OCI-LY1 (cell line): ENCODE measurements around the gene B4GALT7.

Experiments used
- CTCF ChIP-seq: fragments of 200-600 bp; sonication (generic), shearing (Covaris generic); IDR thresholded peaks from 2 replicates; pipeline ENCODE4 v1.5.1; 2017; ENCODE audit warnings: mild to moderate bottlenecking, antibody characterized with exemption, low read length, moderate library complexity, mixed read lengths
- EZH2 ChIP-seq: fragments of 200-600 bp; sonication (generic), shearing (Covaris generic); IDR thresholded peaks from 2 replicates; pipeline ENCODE4 v1.8.0; 2017; ENCODE audit warnings: borderline replicate concordance, mixed run types, mild to moderate bottlenecking, antibody characterized with exemption, low read length, moderate library complexity, mixed read lengths

- no peak for TF ChIP-seq CTCF
- TF ChIP-seq EZH2, result no peak
Observed at GRCh38 chr5:177601126-177601525, 1.2 kb downstream of the B4GALT7 start.
